ENCODE measurements around the gene TP53RK.
"Not testable (repeated sequence)": the region's sequence is repeated elsewhere in the genome, so short reads cannot be mapped to it uniquely, and the experiment has no call there.

The TP53RK gene

GRCh38 chr20:46678516-46678915 lies 10.7 kb downstream of the TP53RK start:
- H3K9me2 ChIP-seq (replicated peaks; ENCODE audit: low read depth, low read length) = no peaks in the 10 kb centered on the region
- peaks cover 6% of the 10 kb centered on the region; the same call in 1 of the 2 replicates for H3K36me3 ChIP-seq (ENCODE audit: insufficient read depth, low read length)
- no peaks in the 10 kb centered on the region for H3F3A ChIP-seq (ENCODE audit: low read depth)

GRCh38 chr20:46677608-46678007 lies 11.6 kb downstream of the TP53RK start:
- Histone ChIP-seq H3K4me1 (ENCODE audit: insufficient read depth, low read length, poor library complexity, severe bottlenecking) (peaks cover 5% of the 10 kb centered on the region), H3K36me3 (ENCODE audit: insufficient read depth, low read length) (peaks cover 6% of the 10 kb centered on the region; the same call in 1 of the 2 replicates), H3K9ac (ENCODE audit: low read depth, low read length, poor library complexity, severe bottlenecking) (no peak overlapping the region), H3K9me3 (ENCODE audit: insufficient read depth, low read depth, low read length) (no peaks in the 10 kb centered on the region), H3K79me2 (ENCODE audit: insufficient read depth, low read length) (peaks cover 1% of the 10 kb centered on the region; the same call in 1 of the 2 replicates), H3K27me3 (ENCODE audit: insufficient read depth, low read length, poor library complexity, severe bottlenecking) (no peaks in the 10 kb centered on the region), H3K4me2 (ENCODE audit: low read depth, low read length, poor library complexity, severe bottlenecking) (no peak overlapping the region), H3K4me3 (ENCODE audit: low read length, poor library complexity, severe bottlenecking) (no peak overlapping the region), H3K9me2 (replicated peaks; ENCODE audit: low read depth, low read length) (no peaks in the 10 kb centered on the region), H2AFZ (ENCODE audit: low read length) (no peak overlapping the region), H3F3A (ENCODE audit: low read depth) (no peaks in the 10 kb centered on the region), H4K20me1 (ENCODE audit: insufficient read depth, low read length, poor library complexity, severe bottlenecking) (peaks cover 6% of the 10 kb centered on the region)
- TF ChIP-seq CTCF (conservative IDR thresholded peaks at IDR 0.05; ENCODE audit: low read length) = no peak
- TF ChIP-seq EZH2phosphoT487 (IDR thresholded peaks at IDR 0.05; ENCODE audit: borderline replicate concordance) = no peak

More at GRCh38 chr20:46678516-46678915, 10.7 kb downstream of the TP53RK start:
- Histone ChIP-seq H3K4me1 (ENCODE audit: insufficient read depth, low read length, poor library complexity, severe bottlenecking) (peaks cover 5% of the 10 kb centered on the region), H3K4me3 (ENCODE audit: low read length, poor library complexity, severe bottlenecking) (no peak overlapping the region), H4K20me1 (ENCODE audit: insufficient read depth, low read length, poor library complexity, severe bottlenecking) (peaks cover 9% of the 10 kb centered on the region), H3K4me2 (ENCODE audit: low read depth, low read length, poor library complexity, severe bottlenecking) (no peak overlapping the region), H2AFZ (ENCODE audit: low read length) (no peak overlapping the region), H3K9ac (ENCODE audit: low read depth, low read length, poor library complexity, severe bottlenecking) (no peak overlapping the region), H3K27me3 (ENCODE audit: insufficient read depth, low read length, poor library complexity, severe bottlenecking) (no peaks in the 10 kb centered on the region), H3K79me2 (ENCODE audit: insufficient read depth, low read length) (peaks cover 10% of the 10 kb centered on the region), H3K9me3 (ENCODE audit: insufficient read depth, low read depth, low read length) (no peaks in the 10 kb centered on the region)
- TF ChIP-seq CTCF (conservative IDR thresholded peaks at IDR 0.05; ENCODE audit: low read length) (no peak), EZH2phosphoT487 (IDR thresholded peaks at IDR 0.05; ENCODE audit: borderline replicate concordance) (no peak)

GRCh38 chr20:46676649-46677316 lies 12.5 kb downstream of the TP53RK start:
- not testable (repeated sequence) for H3K4me1 ChIP-seq (ENCODE audit: insufficient read depth, low read length, poor library complexity, severe bottlenecking); H3K36me3 ChIP-seq (ENCODE audit: insufficient read depth, low read length); H3F3A ChIP-seq (ENCODE audit: low read depth); H3K27me3 ChIP-seq (ENCODE audit: insufficient read depth, low read length, poor library complexity, severe bottlenecking); H3K9me3 ChIP-seq (ENCODE audit: insufficient read depth, low read depth, low read length); H3K79me2 ChIP-seq (ENCODE audit: insufficient read depth, low read length); H2AFZ ChIP-seq (ENCODE audit: low read length); H3K4me3 ChIP-seq (ENCODE audit: low read length, poor library complexity, severe bottlenecking); H3K9me2 ChIP-seq (replicated peaks; ENCODE audit: low read depth, low read length); H3K9ac ChIP-seq (ENCODE audit: low read depth, low read length, poor library complexity, severe bottlenecking); H4K20me1 ChIP-seq (ENCODE audit: insufficient read depth, low read length, poor library complexity, severe bottlenecking); H3K4me2 ChIP-seq (ENCODE audit: low read depth, low read length, poor library complexity, severe bottlenecking)
